RCC 7860 (cell line): ENCODE results near the gene RNF208.
"Not testable (repeated sequence)": the region's sequence is repeated elsewhere in the genome, so short reads cannot be mapped to it uniquely, and the experiment has no call there.

Source experiments
- DNase-seq: peaks from one replicate; pipeline ENCODE4 v3.0.0-alpha.2; 2015; ENCODE audit warnings: low spot score
- FAIRE-seq: peaks from 2 replicates; lab custom pipeline; 2012; peaks lifted over from hg19 to GRCh38; lab: Jason Lieb, UNC

The RNF208 gene, protein sequence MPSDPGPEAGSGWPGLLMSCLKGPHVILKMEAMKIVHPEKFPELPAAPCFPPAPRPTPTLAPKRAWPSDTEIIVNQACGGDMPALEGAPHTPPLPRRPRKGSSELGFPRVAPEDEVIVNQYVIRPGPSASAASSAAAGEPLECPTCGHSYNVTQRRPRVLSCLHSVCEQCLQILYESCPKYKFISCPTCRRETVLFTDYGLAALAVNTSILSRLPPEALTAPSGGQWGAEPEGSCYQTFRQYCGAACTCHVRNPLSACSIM

DNA sequence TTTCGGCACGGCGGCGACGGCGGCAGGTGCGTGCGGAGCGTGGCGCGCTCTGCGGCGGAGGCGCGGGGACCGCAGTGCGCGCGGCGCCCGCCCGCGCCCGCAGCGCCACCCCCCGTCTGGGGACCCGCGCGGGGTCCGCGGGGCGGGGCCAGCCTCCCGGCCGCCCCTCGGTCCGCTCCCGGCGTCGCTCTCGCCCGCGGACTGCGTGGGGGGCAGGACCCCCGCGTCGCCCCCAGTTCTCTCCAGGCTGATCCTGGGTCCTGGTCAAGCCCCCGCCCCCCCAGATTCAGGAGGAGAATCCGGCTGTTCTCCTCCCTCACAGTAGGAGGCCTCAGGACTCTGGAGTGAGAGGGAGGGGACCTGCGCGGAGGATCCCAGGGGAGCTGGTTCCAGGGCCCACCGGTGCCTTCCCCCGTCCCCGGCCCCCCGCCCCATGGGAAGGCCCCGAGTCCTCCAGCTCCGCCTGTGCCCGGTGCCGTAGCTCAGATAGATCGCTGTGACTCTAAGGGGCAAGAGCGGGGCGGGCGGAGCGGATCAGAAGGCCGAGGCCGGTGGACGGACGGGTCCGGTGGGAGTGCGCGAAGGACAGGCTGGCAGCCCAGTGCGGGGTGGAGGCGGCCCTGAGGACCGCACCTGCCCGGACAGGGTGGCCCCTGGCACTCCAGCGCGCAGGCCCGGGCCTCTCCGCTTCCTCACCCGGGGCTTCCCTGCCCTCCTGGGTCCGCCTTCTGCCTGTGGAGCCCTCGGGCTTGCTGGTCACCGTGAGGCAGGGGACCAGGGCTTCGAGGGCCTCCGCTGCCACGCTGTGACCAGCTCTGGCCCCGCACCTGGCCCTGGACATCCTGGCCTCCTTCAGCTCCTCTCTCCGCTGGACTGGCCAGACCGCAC, at the start of gene RNF208:
RNF208 (minus strand) TSS at position 51 of the 888 bp plus-strand sequence. CDS start 1,028 bp downstream, outside the sequence.
- FAIRE-seq = no peak
- DNase-seq = no peak

DNA sequence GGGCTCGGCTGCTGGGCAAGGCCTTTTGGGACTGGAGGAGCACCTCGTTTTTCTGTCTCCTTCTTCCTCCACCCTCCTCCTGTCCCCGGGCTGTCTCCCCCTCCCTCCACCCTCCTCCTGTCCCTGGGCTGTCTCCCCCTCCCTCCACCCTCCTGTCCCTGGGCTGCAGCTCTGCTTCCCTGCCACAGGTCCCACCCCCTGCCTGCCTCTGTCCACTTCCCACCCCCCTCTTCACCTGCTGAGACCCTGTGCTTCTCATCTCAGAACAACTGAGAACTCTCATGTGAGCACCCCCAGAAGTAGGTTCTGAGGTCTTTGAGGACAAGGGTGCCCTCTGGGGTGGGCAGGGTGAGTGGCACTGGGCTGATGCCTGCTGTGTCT, 49.6 kb upstream of the RNF208 start:
- FAIRE-seq (no peak), DNase-seq (no peak)

DNA sequence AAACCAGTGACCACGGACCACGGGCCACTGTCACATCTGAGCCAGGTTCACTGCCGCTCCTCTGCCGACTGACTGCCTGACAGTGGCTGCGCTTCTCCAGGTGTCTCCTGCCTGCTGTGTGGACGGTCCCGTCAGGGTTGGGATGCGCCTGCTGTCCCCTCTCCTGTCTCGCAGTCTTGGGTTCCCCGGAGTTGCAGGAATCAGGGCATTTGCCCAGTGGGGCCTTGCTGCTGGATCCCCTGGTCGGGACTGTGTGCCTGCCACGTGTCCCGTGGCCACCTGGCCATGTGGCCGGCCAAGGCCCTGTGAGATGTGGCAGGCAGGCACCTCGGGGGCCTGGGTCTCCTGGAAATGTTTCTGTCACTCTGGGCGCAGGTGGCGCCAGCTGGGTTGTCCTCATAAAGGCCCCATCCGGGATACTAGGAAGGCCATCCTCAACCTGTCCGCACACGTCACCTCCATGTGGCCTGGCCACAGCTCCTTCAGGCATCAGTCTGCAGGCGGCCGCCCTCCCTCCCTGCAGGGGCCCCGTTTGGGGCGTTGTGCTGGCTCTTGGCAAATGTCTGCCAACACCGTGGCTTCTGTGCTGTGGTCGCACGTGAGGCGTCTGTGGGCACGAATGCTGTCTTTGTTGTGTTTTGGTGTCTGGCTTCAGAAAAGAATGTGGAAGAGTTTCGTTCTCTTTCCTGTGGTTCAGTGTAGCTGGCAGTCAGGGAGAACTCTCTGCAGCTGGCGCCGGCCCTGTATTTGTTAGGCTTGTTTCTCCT, 49.1 kb upstream of the RNF208 start:
- FAIRE-seq (no peak), DNase-seq (no peak)

DNA sequence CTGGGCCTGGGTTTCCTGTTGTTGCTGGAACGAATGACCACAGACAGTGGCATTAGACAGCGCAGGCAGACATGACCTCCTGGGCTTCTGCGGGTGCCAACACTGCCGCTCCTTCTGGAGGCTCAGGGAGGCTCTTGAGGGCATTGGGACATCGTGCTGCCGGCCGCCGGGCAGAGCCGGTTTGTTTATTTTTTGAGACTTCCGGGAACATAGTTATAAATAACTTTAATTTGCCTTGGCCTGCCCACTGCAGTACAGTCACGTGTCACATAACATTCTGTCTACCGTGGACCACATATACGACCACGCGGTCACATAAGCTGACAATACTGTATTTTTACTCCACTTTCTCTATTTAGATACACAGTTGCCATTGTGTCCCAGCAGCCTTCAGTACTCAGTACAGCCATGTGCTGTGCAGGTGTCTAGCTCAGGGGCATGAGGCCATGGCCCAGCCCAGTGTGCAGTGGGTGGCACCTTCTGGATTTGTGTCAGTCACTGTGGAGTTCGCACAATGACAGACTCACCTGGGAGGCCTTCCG, 47.3 kb upstream of the RNF208 start:
- no peak for FAIRE-seq
- DNase-seq = no peak

DNA sequence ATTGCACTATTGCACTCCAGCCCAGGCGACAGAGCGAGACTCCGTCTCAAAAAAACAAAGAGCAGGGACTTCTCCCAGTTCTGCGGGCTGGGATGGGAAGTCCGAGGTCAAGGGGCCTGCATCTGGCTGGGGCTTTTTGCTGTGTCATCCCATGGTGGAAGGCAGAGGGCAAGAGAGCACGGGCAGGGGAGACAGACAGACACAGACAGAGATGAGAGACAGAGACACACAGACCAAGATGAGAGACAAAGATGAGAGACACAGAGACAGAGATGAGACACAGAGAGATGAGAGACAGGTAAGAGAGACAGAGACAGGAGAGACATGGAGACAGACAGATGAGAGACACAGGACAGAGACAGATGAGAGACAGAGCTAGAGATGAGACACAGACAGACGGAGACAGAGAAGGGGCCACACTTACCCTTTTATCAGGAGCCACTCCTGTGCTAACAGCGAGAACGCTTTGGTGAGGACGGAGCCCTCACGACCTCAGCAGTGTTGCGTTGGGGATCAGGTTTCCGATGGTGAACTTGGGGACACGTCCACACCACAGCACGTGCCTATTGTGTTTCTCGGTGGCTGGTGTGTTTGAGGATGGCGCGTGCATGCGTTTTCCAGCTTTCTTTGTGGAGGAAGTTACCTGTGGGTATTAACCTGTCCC, 46.6 kb upstream of the RNF208 start:
- no peak for DNase-seq
- FAIRE-seq = no peak

DNA sequence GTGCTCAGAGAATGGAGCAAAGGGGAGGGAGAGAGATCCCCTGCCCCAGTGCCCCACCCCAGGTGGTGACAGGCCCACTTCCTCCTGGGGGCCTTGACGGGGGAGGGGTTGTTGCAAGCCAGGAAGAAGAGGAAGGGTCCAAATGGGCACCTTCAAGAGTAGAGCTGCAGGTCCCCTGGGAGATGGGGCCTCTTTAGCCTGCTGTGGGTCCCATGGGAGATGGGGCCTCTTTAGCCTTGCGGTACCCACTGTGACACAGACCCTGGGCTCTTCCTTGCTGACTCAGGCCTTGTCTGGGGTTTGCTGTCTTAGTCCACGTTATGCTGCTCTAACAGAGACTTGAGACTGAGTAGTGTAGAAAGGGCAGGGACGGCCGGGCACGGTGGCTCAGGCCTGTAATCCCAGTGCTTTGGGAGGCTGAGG, 45.9 kb upstream of the RNF208 start:
- FAIRE-seq (no peak), DNase-seq (no peak)

DNA sequence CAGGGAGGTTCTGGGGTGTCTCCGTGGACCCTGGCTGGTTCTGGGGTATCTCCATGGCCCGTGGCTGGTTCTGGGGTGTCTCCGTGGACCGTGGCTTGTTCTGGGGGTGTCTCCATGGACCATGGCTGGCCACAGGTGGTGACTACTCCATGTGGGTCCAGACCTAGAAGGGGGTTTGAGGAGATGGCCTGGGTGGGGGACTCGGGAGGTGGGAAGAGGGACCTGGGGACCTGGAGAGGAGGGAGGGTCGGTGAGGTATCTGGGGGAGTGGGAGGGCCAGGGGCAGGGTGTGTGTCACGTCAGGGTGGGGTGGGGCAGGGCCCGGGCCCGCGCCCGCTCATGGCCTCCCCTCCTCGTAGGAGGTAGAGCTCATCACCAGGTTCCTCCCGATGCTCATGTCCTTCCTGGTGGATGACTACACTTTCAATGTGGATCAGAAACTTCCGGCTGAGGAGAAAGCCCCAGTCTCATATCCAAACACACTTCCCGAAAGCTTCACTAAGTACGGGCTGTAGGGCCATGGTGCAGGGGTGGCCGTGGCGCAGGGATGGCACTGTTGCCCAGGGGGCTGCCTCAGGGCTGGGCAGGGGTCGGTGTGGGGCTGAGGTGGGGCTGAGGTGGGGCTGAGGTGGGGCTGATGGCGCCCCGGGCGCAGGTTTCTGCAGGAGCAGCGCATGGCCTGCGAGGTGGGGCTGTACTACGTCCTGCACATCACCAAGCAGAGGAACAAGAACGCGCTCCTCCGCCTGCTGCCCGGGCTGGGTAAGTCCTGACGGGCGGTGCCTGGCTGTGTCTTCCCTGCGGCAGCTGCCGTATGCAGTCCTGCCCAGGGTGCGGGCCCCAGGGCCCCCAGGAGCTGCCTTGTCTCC, 44.8 kb upstream of the RNF208 start:
- no peak for FAIRE-seq

DNA sequence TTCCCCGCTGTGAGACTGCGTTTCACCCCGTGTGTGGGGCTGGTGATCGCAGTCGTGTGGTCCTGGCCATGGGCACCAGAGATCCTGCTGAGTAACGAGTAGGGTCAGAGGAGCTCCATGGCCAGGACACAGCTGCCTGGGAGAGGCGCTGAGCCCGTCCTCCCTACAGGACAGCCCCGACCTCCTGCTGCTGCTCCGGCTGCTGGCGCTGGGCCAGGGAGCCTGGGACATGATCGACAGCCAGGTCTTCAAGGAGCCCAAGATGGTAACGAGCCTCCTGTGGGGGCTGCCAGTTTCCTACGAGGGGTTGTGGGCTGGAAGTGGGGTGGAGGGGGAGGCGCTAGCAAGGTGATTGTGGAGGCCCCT, 44.1 kb upstream of the RNF208 start:
- no peak for FAIRE-seq
- DNase-seq = no peak

More for the DNA sequence above, 44.8 kb upstream of the RNF208 start:
- DNase-seq = no peak

DNA sequence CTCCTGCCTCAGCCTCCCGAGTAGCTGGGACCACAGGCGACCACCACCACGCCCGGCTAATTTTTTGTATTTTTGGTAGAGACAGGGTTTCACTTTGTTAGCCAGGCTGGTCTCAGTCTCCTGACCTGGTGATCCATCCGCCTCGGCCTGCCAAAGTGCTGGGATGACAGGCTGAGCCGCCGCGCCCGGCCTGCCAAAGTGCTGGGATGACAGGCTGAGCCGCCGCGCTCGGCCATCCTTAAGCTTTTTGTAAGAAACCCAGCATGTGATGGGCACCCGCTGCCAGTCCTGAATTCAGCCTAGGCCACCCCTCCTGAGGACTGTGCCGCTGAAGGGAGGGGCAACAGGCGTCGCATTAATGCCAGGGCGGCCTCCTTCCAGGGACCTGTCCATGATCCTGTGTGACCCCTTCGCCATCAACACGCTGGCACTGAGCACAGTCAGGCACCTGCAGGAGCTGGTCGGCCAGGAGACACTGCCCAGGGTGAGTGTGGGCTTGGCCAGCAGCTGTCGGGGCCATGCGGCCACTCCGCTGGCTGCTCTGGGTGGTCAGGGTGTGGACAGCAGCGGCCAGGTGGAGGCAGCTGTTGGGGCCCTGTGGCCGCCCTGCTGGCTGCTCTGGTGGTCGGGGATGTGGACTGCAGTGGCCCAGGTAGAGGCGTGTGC, 43.6 kb upstream of the RNF208 start:
- FAIRE-seq (no peak), DNase-seq (no peak)

DNA sequence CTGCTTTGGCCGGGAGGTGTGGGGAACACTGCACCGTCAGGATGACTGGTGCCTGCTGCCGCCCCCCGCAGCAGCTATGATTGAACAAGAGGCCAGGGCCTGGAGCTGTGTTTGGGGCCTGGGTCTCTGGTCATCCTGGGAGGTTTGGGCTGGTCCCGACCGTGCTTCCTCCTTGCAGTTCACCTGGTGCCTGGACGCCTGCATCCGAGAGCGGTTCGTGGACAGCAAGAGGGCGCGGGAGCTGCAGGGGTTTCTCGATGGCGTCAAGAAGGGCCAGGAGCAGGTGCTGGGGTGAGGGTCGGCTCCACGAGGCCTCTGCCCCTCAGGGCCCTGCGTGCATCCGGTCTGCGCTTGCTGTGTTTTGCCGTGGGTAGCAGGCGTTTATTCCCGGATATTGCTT, 42.0 kb upstream of the RNF208 start:
- DNase-seq (no peak), FAIRE-seq (no peak)

DNA sequence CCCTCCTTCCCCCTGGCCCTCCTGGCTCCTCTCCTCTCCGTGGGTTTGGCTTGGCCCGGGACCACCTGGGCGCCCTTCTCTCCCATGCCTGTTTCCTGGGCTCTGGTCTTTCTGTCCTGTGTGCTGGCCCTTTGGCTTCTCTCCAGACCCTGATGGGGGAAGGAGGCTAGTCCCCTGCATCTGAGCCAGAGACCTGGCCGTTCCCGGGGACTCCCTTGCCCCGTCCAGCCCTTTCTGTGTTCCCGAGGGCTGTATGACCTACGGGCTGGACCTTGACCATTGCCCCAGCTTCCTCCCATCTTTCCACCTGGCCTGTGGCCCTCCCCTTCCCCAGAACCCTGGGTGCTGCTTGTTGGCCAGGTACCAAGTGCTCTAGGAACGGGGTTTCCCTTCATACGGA, 41.5 kb upstream of the RNF208 start:
- DNase-seq = no peak
- no peak for FAIRE-seq

DNA sequence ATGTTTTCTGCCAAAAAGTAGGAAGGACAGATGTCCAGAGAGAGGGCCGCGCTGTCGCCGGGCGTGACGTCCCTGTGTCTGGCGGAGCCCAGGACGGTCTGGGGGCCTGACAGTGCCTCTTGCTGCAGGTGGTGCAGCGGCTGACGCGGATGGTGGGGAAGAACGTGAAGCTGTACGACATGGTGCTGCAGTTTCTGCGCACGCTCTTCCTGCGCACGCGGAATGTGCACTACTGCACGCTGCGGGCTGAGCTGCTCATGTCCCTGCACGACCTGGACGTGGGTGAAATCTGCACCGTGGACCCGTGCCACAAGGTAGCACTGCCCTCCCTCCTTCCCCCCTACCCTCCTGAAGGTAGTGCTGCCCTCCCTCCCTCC, 40.9 kb upstream of the RNF208 start:
- FAIRE-seq (no peak), DNase-seq (no peak)

DNA sequence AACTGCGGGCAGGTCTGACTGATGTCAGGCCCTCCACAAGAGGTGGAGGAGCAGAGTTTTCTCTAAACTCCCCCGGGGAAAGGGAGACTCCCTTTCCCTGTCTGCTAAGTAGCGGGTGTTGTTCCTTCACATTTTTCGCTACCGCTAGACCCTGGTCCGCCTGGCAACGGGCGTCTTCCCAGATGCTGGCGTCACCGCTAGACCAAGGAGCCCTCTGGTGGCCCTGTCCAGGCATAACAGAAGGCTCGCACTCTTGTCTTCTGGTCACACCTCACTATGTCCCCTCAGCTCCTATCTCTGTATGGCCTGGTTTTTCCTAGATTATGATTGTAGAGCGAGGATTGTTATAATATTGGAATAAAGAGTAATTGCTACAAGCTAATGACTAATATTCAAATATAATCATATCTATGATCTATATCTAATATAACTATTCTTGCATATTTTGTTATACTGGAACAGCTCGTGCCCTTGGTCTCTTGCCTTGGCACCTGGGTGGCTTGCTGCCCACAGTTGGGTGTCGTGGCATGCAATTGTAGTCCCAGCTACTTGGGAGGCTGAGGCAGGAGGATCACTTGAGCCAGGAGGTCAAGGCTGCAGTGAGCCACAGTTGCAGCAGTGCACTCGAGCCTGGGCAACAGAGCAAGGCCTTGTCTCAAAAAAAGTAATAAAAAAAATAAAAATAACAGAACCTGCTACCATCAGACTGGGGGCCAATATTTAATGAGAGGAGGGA, 40.3 kb upstream of the RNF208 start:
- DNase-seq = not testable (repeated sequence)
- FAIRE-seq = peak; percentile 18

DNA sequence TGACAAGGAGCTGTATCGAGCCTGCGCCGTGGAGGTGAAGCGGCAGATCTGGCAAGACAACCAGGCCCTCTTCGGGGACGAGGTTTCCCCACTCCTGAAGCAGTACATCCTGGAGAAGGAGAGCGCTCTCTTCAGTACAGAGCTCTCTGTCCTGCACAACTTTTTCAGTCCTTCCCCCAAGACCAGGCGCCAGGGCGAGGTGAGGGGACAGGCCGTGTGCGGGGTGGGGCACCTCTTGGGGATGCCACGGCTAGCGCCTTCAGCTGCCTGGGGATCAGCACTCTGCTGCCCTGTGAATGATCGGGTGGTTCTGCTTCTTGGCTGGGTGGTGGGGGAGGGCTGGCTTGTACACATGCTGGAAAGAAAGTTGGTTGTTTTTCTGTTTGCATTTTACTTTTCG, 34.8 kb upstream of the RNF208 start:
- DNase-seq (no peak), FAIRE-seq (no peak)

DNA sequence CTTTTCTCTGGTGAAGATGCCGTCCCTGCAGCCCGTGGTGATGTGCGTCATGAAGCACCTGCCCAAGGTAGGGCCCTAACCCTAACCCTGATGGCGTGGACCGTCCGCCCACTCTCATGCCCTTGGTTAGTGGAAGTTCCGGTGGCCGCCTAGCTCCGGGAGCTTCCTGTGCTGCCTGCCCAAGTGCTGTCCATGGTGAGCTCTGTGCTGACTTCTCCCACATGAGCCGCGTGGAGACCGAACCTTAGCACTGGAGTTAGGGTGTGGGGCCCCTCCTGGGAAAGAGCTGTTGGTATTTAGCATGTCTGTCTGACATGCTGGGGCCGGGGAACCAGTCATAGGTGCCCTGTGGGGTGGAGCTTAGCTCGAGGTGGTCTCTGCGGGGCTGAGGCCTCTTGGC, 34.3 kb upstream of the RNF208 start:
- FAIRE-seq (no peak), DNase-seq (no peak)

DNA sequence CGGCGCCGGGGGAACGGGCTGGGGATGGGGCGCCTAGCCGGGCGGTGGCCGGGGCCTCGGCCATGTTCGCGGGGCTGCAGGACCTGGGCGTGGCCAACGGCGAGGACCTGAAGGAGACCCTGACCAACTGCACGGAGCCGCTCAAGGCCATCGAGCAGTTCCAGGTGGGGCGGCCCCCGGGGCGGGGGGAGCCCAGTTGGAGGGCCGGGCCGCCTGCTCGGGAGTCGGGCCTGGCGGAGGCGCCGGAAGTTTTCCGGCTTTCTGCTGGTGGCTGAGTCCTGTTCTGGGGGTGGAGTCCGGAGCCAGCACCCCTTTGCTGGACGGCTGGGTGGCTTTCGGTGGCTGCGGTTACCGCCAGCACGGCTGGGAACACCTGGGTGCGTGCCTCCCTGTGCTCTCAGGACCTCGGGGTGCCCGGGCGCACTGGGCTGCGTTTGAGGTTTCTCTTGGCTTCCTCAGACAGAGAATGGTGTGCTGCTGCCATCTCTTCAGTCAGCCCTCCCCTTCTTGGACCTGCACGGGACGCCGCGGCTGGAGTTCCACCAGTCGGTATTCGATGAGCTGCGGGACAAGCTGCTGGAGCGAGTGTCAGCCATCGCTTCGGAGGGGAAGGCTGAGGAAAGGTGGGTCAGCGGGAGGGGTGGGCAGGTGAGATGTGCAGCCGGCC, 33.5 kb upstream of the RNF208 start:
- FAIRE-seq (no peak), DNase-seq (peak; percentile 7)

DNA sequence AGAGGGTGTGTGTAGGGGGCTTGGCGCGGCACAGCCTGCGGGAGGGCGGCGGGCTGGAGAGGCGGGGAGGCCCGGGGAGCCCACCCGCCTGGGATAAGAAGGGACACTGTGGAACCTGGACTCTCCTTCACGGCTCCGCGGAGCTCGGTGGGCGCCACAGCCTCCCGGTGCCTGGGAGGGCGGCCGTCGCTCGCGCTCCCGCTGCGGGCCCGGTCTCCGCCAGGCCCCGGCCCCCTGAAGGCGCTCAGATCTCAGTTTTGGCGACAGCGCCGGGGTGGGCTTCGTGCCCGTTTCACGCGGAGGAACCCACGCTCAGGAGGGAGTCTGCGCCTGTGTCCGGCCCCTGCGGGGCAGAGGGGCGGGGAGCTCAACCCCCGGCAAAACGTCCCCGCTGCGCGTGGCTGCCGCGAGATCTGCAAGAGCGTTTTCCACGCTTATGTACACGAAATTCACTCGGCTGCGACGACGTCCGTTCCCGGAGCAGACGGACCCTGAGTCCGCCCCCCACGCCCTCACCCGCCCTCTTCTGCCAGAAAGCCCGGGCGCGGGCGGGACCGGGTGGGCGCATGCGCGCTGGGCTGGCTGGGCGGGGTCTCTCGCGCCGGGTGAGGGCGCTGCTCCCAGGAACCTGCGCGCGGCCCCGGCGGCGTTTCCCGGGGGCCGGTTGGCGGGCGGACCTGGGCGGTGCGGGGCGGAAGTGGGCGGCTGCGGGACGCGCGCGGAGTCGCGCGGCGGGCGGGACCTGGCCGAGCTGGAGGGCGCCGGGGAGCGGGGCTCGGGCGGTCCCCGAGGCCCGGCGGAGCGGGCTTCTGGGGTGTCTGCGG, 32.8 kb upstream of the RNF208 start, which contains the start of gene NELFB:
NELFB (plus strand) TSS at position 704 of the 824 bp plus-strand sequence.
- FAIRE-seq (no peak), DNase-seq (peak; percentile 82)
